HEK293 (cell line): Measurements from ENCODE around the gene STMND1.

ENCODE experiments used
- CTCF ChIA-PET: fragments of 350-600 bp; formaldehyde crosslinking; extraction: SDS; loops from one replicate; lab custom pipeline; 2021; ENCODE audit warnings: antibody characterized with exemption; lab: Yijun Ruan, JAX
- POLR2A ChIA-PET: fragments of 300-600 bp; formaldehyde crosslinking; extraction: SDS; loops from one replicate; lab custom pipeline; 2020; ENCODE audit warnings: antibody characterized with exemption, inconsistent platforms; lab: Yijun Ruan, JAX
- H3K27ac ChIP-seq: fragments of 200-500 bp; sonication (Bioruptor generic); 2 replicates; pipeline ENCODE4 v1.5.1; 2014; ENCODE audit warnings: low read depth, low read length, control low read depth, inconsistent platforms; ENCODE audit errors: extremely low read depth
- H3K36me3 ChIP-seq, 2 experiments: fragments of 200-500 bp in 1 of 2; sonication (Bioruptor generic) in 1 of 2; 1 replicate in 1 of 2; 2 replicates in 1 of 2; pipeline ENCODE4 v1.5.1; 2014 to 2017; ENCODE audit warnings: inconsistent platforms in 2 of 2, low read length in 2 of 2; ENCODE audit not compliant: control insufficient read depth in 2 of 2, insufficient read depth in 1 of 2
- H3K4me1 ChIP-seq: fragments of 200-500 bp; sonication (Bioruptor generic); 2 replicates; pipeline ENCODE4 v1.5.1; 2014; ENCODE audit warnings: mild to moderate bottlenecking, low read length, inconsistent platforms; ENCODE audit not compliant: control insufficient read depth, insufficient read depth
- H3K4me3 ChIP-seq: 2 replicates; pipeline ENCODE4 v1.5.1; 2011; ENCODE audit warnings: low read depth, mild to moderate bottlenecking, control low read depth, low read length, moderate library complexity
- H3K9me3 ChIP-seq: fragments of 200-500 bp; sonication (Bioruptor generic); 2 replicates; pipeline ENCODE4 v1.5.1; 2014; ENCODE audit warnings: low read depth, low read length, inconsistent platforms; ENCODE audit not compliant: control insufficient read depth, insufficient read depth
- BCL6B ChIP-seq: fragments of 450-650 bp; formaldehyde crosslinking; IDR thresholded peaks from 2 replicates; pipeline ENCODE4 v1.5.1; 2017; ENCODE audit warnings: missing biosample characterization, missing genetic modification characterization
- HIC1 ChIP-seq: fragments of 450-650 bp; formaldehyde crosslinking; IDR thresholded peaks from 2 replicates; pipeline ENCODE4 v1.5.1; 2016; ENCODE audit warnings: missing biosample characterization, missing genetic modification characterization
- KLF16 ChIP-seq: fragments of 450-650 bp; formaldehyde crosslinking; IDR thresholded peaks from 2 replicates; pipeline ENCODE4 v1.5.1; 2017; ENCODE audit warnings: missing biosample characterization, missing genetic modification characterization
- YY1 ChIP-seq: fragments of 450-650 bp; formaldehyde crosslinking; IDR thresholded peaks from 2 replicates; pipeline ENCODE4 v1.5.1; 2018; ENCODE audit warnings: missing biosample characterization, missing genetic modification characterization
- ZBTB26 ChIP-seq: fragments of 450-650 bp; formaldehyde crosslinking; optimal IDR thresholded peaks from 2 replicates; pipeline ENCODE3; 2016; ENCODE audit warnings: missing biosample characterization, mild to moderate bottlenecking, missing genetic modification characterization
- ZFP37 ChIP-seq: fragments of 450-650 bp; formaldehyde crosslinking; IDR thresholded peaks from 2 replicates; pipeline ENCODE4 v1.5.1; 2016; ENCODE audit warnings: missing biosample characterization, missing genetic modification characterization
- ZFP69B ChIP-seq: fragments of 450-650 bp; formaldehyde crosslinking; IDR thresholded peaks from 2 replicates; pipeline ENCODE4 v1.5.1; 2016; ENCODE audit warnings: missing biosample characterization, missing genetic modification characterization
- ZNF184 ChIP-seq: fragments of 450-650 bp; IDR thresholded peaks from 2 replicates; pipeline ENCODE4 v1.5.1; 2018; ENCODE audit warnings: missing biosample characterization, mild to moderate bottlenecking, missing genetic modification characterization
- ZNF239 ChIP-seq: fragments of 450-650 bp; formaldehyde crosslinking; IDR thresholded peaks from 2 replicates; pipeline ENCODE4 v1.5.1; 2016; ENCODE audit warnings: missing biosample characterization, missing genetic modification characterization
- ZNF394 ChIP-seq: fragments of 450-650 bp; formaldehyde crosslinking; IDR thresholded peaks from 2 replicates; pipeline ENCODE4 v1.5.1; 2016; ENCODE audit warnings: missing biosample characterization, missing genetic modification characterization, mild to moderate bottlenecking, moderate library complexity, borderline replicate concordance
- ZNF404 ChIP-seq: fragments of 450-650 bp; formaldehyde crosslinking; IDR thresholded peaks from 2 replicates; pipeline ENCODE4 v1.5.1; 2017; ENCODE audit warnings: missing biosample characterization, missing genetic modification characterization
- ZNF571 ChIP-seq: fragments of 450-650 bp; formaldehyde crosslinking; IDR thresholded peaks from 2 replicates; pipeline ENCODE4 v1.5.0; 2017; ENCODE audit warnings: missing biosample characterization, missing genetic modification characterization
- ZNF610 ChIP-seq: fragments of 450-650 bp; formaldehyde crosslinking; IDR thresholded peaks from 2 replicates; pipeline ENCODE4 v1.5.1; 2016; ENCODE audit warnings: missing biosample characterization, missing genetic modification characterization, borderline replicate concordance
- ZNF654 ChIP-seq: fragments of 450-650 bp; formaldehyde crosslinking; IDR thresholded peaks from 2 replicates; pipeline ENCODE4 v1.5.1; 2016; ENCODE audit warnings: low read depth, missing biosample characterization, missing genetic modification characterization
- ZNF830 ChIP-seq: fragments of 450-650 bp; IDR thresholded peaks from 2 replicates; pipeline ENCODE4 v1.5.0; 2018; ENCODE audit warnings: missing biosample characterization, missing genetic modification characterization, low read depth, mild to moderate bottlenecking, moderate library complexity

STMND1 gene

GRCh38 chr6:17167327-17167979 is 65.6 kb downstream of the STMND1 start (continued):
- TF ChIP-seq ZNF239 (tag by site-specific recombination) (no peak), ZBTB26 (tag by site-specific recombination) (no peak), YY1 (no peak), ZNF654 (tag by site-specific recombination) (peak; percentile 26; the same call in 1 of the 2 replicates), ZNF571 (no peak), ZNF610 (tag by site-specific recombination) (0 out of 2 replicates have a peak, but pooled peaks have one; percentile 21)

GRCh38 chr6:17169291-17169690 is 67.4 kb downstream of the STMND1 start:
- no peaks in the 10 kb centered on the region for H3K9me3 ChIP-seq
- H3K4me1 ChIP-seq: no peaks in the 10 kb centered on the region
- no peak for TF ChIP-seq BCL6B (tag by site-specific recombination)
- TF ChIP-seq ZFP69B (tag by site-specific recombination): no peak
- no peaks in the 10 kb centered on the region for H3K36me3 ChIP-seq
- no peak overlapping the region for H3K27ac ChIP-seq
- no peak overlapping the region for H3K4me3 ChIP-seq
- ChIA-PET CTCF (interaction anchor here (0.8 to 1.4 kb wide), 6 partner anchors 13 to 635 kb away, joined by 3 to 6 read pairs (median 3); no protein-coding TSS in a partner anchor), POLR2A (interaction anchor here (0.7 kb wide), 2 partner anchors 175 to 1043 kb away, joined by 3 to 5 read pairs; no protein-coding TSS in a partner anchor)

GRCh38 chr6:17169711-17170110 is 67.9 kb downstream of the STMND1 start:
- Histone ChIP-seq H3K27ac (no peak overlapping the region), H3K4me3 (no peak overlapping the region), H3K4me1 (no peaks in the 10 kb centered on the region), H3K36me3 (no peaks in the 10 kb centered on the region), H3K9me3 (no peaks in the 10 kb centered on the region)
- no peak for TF ChIP-seq ZNF184 (tag by site-specific recombination)
- no peak for TF ChIP-seq ZNF404
- TF ChIP-seq ZNF394 (tag by site-specific recombination): no peak
- TF ChIP-seq ZFP37: no peak
- TF ChIP-seq HIC1 (tag by site-specific recombination): no peak
- TF ChIP-seq ZNF830 (tag by site-specific recombination): no peak
- no peak for TF ChIP-seq KLF16
- ChIA-PET CTCF (interaction anchor here (0.7 to 1.4 kb wide), 5 partner anchors 10 to 634 kb away, joined by 3 to 5 read pairs (median 3); no protein-coding TSS in a partner anchor), POLR2A (interaction anchor here (0.7 kb wide), 2 partner anchors 175 to 1042 kb away, joined by 3 to 5 read pairs; no protein-coding TSS in a partner anchor)
